ENCODE data around the gene CALN1.

GRCh38 chr7:72362246-72362645, 49.9 kb downstream of the CALN1 start:
- TF ChIP-seq CTCF (IDR thresholded peaks at IDR 0.05; ENCODE audit: insufficient read depth, low read depth, low read length): no peak
- TF ChIP-seq EZH2 (IDR thresholded peaks at IDR 0.05; ENCODE audit: insufficient read depth, low read length): no peak

Measured in astrocyte (in vitro differentiated cells and primary cell).